CD4-positive, alpha-beta T cell (primary cell): Measurements from ENCODE around the gene NAB1. TPM values are rescaled to one million over a fixed set of nuclear protein-coding genes. Genes with fewer than 3 reads are reported as not detected.
"Not testable (repeated sequence)": the region's sequence is repeated elsewhere in the genome, so short reads cannot be mapped to it uniquely, and the experiment has no call there.

Experiments
- ATAC-seq: fragments of 200-7000 bp; cut with Tn5 transposase; one replicate; pipeline ENCODE4 v1.10.0; 2022; ENCODE audit warnings: mild to moderate bottlenecking; ENCODE audit not compliant: poor library complexity
- CTCF ChIA-PET: fragments of 350-600 bp; sonication (Branson Sonifier 250); formaldehyde crosslinking; loops from one replicate; lab custom pipeline; 2021; ENCODE audit warnings: antibody characterized with exemption, inconsistent platforms; lab: Charles Lee
- POLR2A ChIA-PET: fragments of 350-600 bp; sonication (Branson Sonifier 250); formaldehyde crosslinking; loops from one replicate; lab custom pipeline; 2021; ENCODE audit warnings: antibody characterized with exemption, inconsistent platforms; lab: Charles Lee
- DNase-seq, 14 experiments: peaks; one replicate each; pipeline ENCODE4 v3.0.0-alpha.2; 2013 to 2020; ENCODE audit warnings: mixed read lengths in 2 of 14
- H3K27ac ChIP-seq, 2 donors: one replicate each; pipeline versions ENCODE4 v1.5.1 to v1.7.0; 2013; ENCODE audit warnings: low read length in 2 of 2, low read depth in 1 of 2, mild to moderate bottlenecking in 1 of 2
- H3K27me3 ChIP-seq, 2 experiments: 1 replicate in 1 of 2; 2 replicates in 1 of 2; pipeline versions ENCODE4 v1.6.1 to v1.7.0; 2013; ENCODE audit warnings: low read length in 2 of 2, control low read depth in 1 of 2, mild to moderate bottlenecking in 1 of 2, moderate library complexity in 1 of 2; ENCODE audit not compliant: insufficient read depth in 2 of 2, control insufficient read depth in 1 of 2
- H3K36me3 ChIP-seq: one replicate; pipeline ENCODE4 v1.6.1; 2013; ENCODE audit warnings: low read length, control low read depth; ENCODE audit not compliant: insufficient read depth
- H3K4me1 ChIP-seq: one replicate; pipeline ENCODE4 v1.6.1; 2013; ENCODE audit warnings: low read length, control low read depth; ENCODE audit not compliant: insufficient read depth
- H3K4me3 ChIP-seq: one replicate; pipeline ENCODE4 v1.5.1; 2013; ENCODE audit warnings: mild to moderate bottlenecking, low read length, moderate library complexity
- H3K9me3 ChIP-seq, 2 experiments: 1 replicate in 1 of 2; 2 replicates in 1 of 2; pipeline versions ENCODE4 v1.6.1 to v1.7.0; 2013; ENCODE audit warnings: low read length in 2 of 2, mild to moderate bottlenecking in 2 of 2, control low read depth in 1 of 2, moderate library complexity in 1 of 2; ENCODE audit not compliant: control insufficient read depth in 1 of 2, insufficient read depth in 1 of 2
- H3K27ac Mint-ChIP-seq: one replicate; pipeline ENCODE4 v1.8.0; 2020; ENCODE audit warnings: mixed read lengths
- H3K27me3 Mint-ChIP-seq: one replicate; pipeline ENCODE4 v1.8.0; 2021; ENCODE audit warnings: mixed read lengths
- H3K36me3 Mint-ChIP-seq: one replicate; pipeline ENCODE4 v1.8.0; 2021; ENCODE audit warnings: low read depth, mixed read lengths
- H3K4me1 Mint-ChIP-seq: one replicate; pipeline ENCODE4 v1.8.0; 2021; ENCODE audit warnings: low read depth, mixed read lengths
- H3K4me3 Mint-ChIP-seq: one replicate; pipeline ENCODE4 v1.8.0; 2020; ENCODE audit warnings: mild to moderate bottlenecking, mixed read lengths
- H3K9me3 Mint-ChIP-seq: one replicate; pipeline ENCODE4 v1.8.0; 2020; ENCODE audit warnings: mixed read lengths
- CTCF ChIP-seq: fragments of 200-600 bp; IDR thresholded peaks from one replicate; pipeline ENCODE4 v1.8.0; 2022; ENCODE audit warnings: antibody characterized with exemption, mild to moderate bottlenecking
- intact Hi-C, 2 experiments: fragments of 100-400 bp; cut with DNase I in 1 of 2; cut with micrococcal nuclease in 1 of 2; formaldehyde crosslinking; loops; one replicate each; pipeline versions ENCODE4 v1.15.1 to v1.9.0; 2023 to 2025; cut with DNase I, micrococcal nuclease
- total RNA-seq, 174 experiments: library from RNA in 2 of 174; stranded (reverse) in 2 of 174; gene quantifications; one replicate each; pipeline ENCODE4 v1.2.3 and lab custom pipeline; 2021 to 2026

The NAB1 gene
- total RNA-seq, 2 experiments from 2014 or later: 20.0 to 21.1 TPM

DNA sequence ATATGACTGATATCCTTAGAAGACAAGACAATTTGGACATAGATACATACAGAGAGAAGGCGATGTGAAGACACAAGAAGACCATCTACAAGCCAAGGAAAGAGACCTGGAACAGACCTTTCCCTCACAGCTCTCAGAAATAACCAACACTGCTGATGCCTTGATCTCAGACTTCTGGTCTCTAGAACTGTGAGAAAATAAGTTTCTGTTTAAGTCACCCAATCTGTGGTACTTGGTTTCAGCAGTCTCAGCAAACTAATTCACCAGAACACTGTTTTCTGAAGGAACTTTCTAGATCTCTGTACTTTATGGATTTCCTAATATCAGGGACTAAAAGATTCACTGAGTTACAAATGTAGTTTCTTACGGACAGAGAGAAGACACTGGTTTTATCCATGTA lies 58.8 kb downstream of the NAB1 start:
- intact Hi-C loops: no loop called here
- Histone ChIP-seq H3K9me3 (no peaks in the 10 kb centered on the region), H3K4me3 (no peak overlapping the region), H3K27me3 (no peaks in the 10 kb centered on the region), H3K4me1 (no peaks in the 10 kb centered on the region), H3K27ac (no peak overlapping the region), H3K36me3 (no peaks in the 10 kb centered on the region)
- CTCF ChIA-PET: no interaction called here
- POLR2A ChIA-PET: no interaction called here
- Mint-ChIP-seq H3K4me1 (no peaks in the 10 kb centered on the region), H3K27me3 (no peaks in the 10 kb centered on the region), H3K27ac (no peak overlapping the region), H3K4me3 (no peak overlapping the region), H3K36me3 (no peaks in the 10 kb centered on the region), H3K9me3 (no peaks in the 10 kb centered on the region)
- no peak for ATAC-seq
- no peak for DNase-seq
- no peak for TF ChIP-seq CTCF

- H3K27me3 Mint-ChIP-seq, H3K4me1 Mint-ChIP-seq, H3K27ac Mint-ChIP-seq, H3K4me3 Mint-ChIP-seq, H3K4me3 ChIP-seq, H3K36me3 ChIP-seq, H3K27me3 ChIP-seq, H3K27ac ChIP-seq, H3K36me3 Mint-ChIP-seq, DNase-seq, POLR2A ChIA-PET, intact Hi-C loops, H3K4me1 ChIP-seq, H3K9me3 ChIP-seq, CTCF ChIA-PET, H3K9me3 Mint-ChIP-seq, ATAC-seq: not testable (repeated sequence)
These were observed 59.8 kb downstream of the NAB1 start for GRCh38 chr2:190708650-190709049.

DNA sequence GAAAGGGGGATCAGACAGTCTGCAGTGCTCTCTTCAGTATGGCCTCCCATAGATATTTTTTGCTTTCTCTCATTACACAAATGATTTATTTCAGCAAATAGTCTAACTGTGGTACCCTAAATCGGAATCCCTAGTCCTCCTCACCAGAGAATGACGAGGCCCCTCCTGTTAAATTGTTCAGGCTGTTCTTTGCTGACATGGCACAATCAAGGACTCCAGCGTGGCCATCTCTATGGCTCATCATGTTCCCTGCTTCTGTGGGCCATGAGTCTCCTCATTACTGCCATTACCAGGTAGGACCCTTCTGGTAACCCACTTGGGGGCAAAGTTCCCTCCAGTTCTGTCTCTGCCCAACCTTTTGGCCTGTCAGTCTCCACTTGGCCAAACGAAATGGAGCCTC lies 62.2 kb downstream of the NAB1 start:
- H3K27me3 ChIP-seq: no peaks in the 10 kb centered on the region
- intact Hi-C loops: no loop called here
- no peaks in the 10 kb centered on the region for H3K36me3 ChIP-seq
- TF ChIP-seq CTCF: no peak
- ATAC-seq (no peak), DNase-seq (no peak)
- no peaks in the 10 kb centered on the region for H3K9me3 ChIP-seq
- H3K4me3 ChIP-seq: no peak overlapping the region
- H3K27ac ChIP-seq: no peak overlapping the region
- H3K4me1 ChIP-seq: no peaks in the 10 kb centered on the region
- H3K27me3 Mint-ChIP-seq: no peaks in the 10 kb centered on the region
- no peaks in the 10 kb centered on the region for H3K36me3 Mint-ChIP-seq
- H3K4me3 Mint-ChIP-seq: no peak overlapping the region
- H3K27ac Mint-ChIP-seq: no peak overlapping the region
- ChIA-PET POLR2A (interaction anchor here (1.0 kb wide), 1 partner anchor 11 kb away, joined by 3 read pairs; no protein-coding TSS in a partner anchor), CTCF (no interaction called here)
- H3K4me1 Mint-ChIP-seq: no peaks in the 10 kb centered on the region
- H3K9me3 Mint-ChIP-seq: no peaks in the 10 kb centered on the region

GRCh38 chr2:190713471-190713870 lies 64.6 kb downstream of the NAB1 start:
- Histone ChIP-seq H3K4me3 (no peak overlapping the region), H3K9me3 (no peaks in the 10 kb centered on the region), H3K36me3 (no peaks in the 10 kb centered on the region), H3K27me3 (no peaks in the 10 kb centered on the region), H3K27ac (no peak overlapping the region), H3K4me1 (no peaks in the 10 kb centered on the region)
- intact Hi-C loops: no loop called here
- POLR2A ChIA-PET: no interaction called here
- Mint-ChIP-seq H3K27me3 (no peaks in the 10 kb centered on the region), H3K9me3 (no peaks in the 10 kb centered on the region), H3K4me3 (no peak overlapping the region), H3K36me3 (no peaks in the 10 kb centered on the region), H3K27ac (no peak overlapping the region), H3K4me1 (no peaks in the 10 kb centered on the region)
- CTCF ChIA-PET: no interaction called here
- no peak for TF ChIP-seq CTCF
- DNase-seq: no peak
- no peak for ATAC-seq
